ENCODE data around the gene FGF14.

Gene FGF14

GRCh38 chr13:102212729-102213128, 189.1 kb downstream of the FGF14 start:
- no peak for TF ChIP-seq CTCF (IDR thresholded peaks at IDR 0.05; ENCODE audit: low read depth, low read length)
- no peak for DNase-seq (ENCODE audit: extremely low read depth, low read depth)

GRCh38 chr13:102208347-102208746, 193.5 kb downstream of the FGF14 start:
- no peak for DNase-seq (ENCODE audit: extremely low read depth, low read depth)
- TF ChIP-seq CTCF (IDR thresholded peaks at IDR 0.05; ENCODE audit: low read depth, low read length): no peak

- no peak for TF ChIP-seq CTCF (IDR thresholded peaks at IDR 0.05; ENCODE audit: low read depth, low read length)
- no peak for DNase-seq (ENCODE audit: extremely low read depth, low read depth)
These were observed 194.0 kb downstream of the FGF14 start for GRCh38 chr13:102207680-102208342.

GRCh38 chr13:102203718-102204117, 198.1 kb downstream of the FGF14 start:
- no peak for DNase-seq (ENCODE audit: extremely low read depth, low read depth)
- TF ChIP-seq CTCF (IDR thresholded peaks at IDR 0.05; ENCODE audit: low read depth, low read length): no peak

GRCh38 chr13:102198418-102199311, 203.2 kb downstream of the FGF14 start:
- no peak for TF ChIP-seq CTCF (IDR thresholded peaks at IDR 0.05; ENCODE audit: low read depth, low read length)
- DNase-seq (ENCODE audit: extremely low read depth, low read depth): no peak

- no peak for DNase-seq (ENCODE audit: extremely low read depth, low read depth)
- TF ChIP-seq CTCF (IDR thresholded peaks at IDR 0.05; ENCODE audit: low read depth, low read length): no peak; the same call in none of the 2 replicates
These were observed 204.7 kb downstream of the FGF14 start for GRCh38 chr13:102197193-102197592.
